ENCODE measurements around the gene DPP4. TPM values are rescaled to one million over a fixed set of nuclear protein-coding genes. Genes with fewer than 3 reads are reported as not detected.

Gene DPP4
- total RNA-seq, 1 donor from 2014 or later, result 1.7 TPM

DNA sequence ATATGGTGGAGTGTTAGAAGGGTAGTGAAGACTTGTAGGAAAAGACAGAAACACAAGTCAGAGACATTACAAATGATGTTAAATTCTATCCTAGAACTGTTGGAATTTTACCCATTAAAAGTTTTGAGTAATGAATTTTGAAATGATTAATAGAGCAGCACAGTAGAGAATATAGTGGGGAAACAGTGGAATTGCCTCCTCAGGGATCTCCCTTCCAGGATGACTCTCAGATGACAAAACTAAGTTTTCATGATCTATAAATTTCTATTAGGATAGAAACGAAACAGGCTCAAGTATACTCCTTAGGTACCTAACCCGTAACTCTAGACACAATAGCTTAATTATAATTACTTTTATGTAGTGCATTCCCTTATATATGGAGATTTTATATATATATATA is 86.7 kb downstream of the DPP4 start:
- Histone ChIP-seq H3K9me3 (no peaks in the 10 kb centered on the region), H3K27ac (no peak overlapping the region), H3K4me3 (no peak overlapping the region), H3K27me3 (no peaks in the 10 kb centered on the region), H3K4me1 (no peaks in the 10 kb centered on the region), H3K36me3 (no peaks in the 10 kb centered on the region)
- TF ChIP-seq, protein P1, sequence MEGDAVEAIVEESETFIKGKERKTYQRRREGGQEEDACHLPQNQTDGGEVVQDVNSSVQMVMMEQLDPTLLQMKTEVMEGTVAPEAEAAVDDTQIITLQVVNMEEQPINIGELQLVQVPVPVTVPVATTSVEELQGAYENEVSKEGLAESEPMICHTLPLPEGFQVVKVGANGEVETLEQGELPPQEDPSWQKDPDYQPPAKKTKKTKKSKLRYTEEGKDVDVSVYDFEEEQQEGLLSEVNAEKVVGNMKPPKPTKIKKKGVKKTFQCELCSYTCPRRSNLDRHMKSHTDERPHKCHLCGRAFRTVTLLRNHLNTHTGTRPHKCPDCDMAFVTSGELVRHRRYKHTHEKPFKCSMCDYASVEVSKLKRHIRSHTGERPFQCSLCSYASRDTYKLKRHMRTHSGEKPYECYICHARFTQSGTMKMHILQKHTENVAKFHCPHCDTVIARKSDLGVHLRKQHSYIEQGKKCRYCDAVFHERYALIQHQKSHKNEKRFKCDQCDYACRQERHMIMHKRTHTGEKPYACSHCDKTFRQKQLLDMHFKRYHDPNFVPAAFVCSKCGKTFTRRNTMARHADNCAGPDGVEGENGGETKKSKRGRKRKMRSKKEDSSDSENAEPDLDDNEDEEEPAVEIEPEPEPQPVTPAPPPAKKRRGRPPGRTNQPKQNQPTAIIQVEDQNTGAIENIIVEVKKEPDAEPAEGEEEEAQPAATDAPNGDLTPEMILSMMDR (IDR thresholded peaks at IDR 0.05), result no peak
- DNase-seq (ENCODE audit: low spot score in 2 of 2), result no peak
- intact Hi-C loops (cut with DNase I), result no loop called here

DNA sequence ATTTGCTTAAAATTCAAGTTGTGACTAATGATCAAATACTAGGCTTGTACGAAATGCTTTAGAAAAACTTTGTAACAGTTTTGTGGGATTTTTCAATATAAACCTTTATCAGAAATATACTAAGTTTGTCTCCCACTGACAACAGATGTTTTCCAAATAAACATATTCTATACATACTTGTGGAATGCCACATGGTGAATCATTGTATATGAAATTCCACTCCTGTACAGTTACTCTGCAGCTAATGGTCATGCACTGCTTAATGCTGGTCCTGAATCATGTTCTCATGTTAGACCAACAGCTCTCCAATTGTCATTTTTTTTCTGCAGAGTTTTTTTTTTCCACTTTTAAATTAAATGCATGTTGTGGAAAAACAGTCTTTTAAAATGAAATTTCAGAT is 90.1 kb downstream of the DPP4 start:
- no peaks in the 10 kb centered on the region for H3K27me3 ChIP-seq
- H3K4me1 ChIP-seq, result no peaks in the 10 kb centered on the region
- no peaks in the 10 kb centered on the region for H3K36me3 ChIP-seq
- no peak for DNase-seq (ENCODE audit: low spot score in 2 of 2)
- H3K27ac ChIP-seq, result no peak overlapping the region
- no peak overlapping the region for H3K4me3 ChIP-seq
- TF ChIP-seq, protein P1 (IDR thresholded peaks at IDR 0.05), result no peak
- intact Hi-C loops (cut with DNase I), result no loop called here
- H3K9me3 ChIP-seq, result no peaks in the 10 kb centered on the region

DNA sequence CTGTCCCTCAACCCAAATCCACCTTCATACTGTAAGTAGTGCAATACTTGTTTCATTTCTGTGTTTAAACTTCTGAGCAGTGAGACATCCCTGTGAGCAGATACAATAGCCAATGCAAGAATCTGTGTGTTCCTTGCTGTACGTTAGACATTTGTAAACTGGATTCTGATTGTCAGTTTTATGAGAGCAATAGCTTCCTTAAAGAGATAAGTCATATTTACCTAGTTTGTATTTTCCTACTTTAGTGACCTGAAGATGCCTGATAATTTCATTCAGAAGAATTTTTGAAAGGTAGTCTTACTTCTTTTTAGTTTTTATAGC is 90.7 kb downstream of the DPP4 start:
- Histone ChIP-seq H3K36me3 (no peaks in the 10 kb centered on the region), H3K27me3 (no peaks in the 10 kb centered on the region), H3K9me3 (no peaks in the 10 kb centered on the region), H3K4me3 (no peak overlapping the region), H3K27ac (no peak overlapping the region), H3K4me1 (no peaks in the 10 kb centered on the region)
- no peak for DNase-seq (ENCODE audit: low spot score in 2 of 2)
- intact Hi-C loops (cut with DNase I), result no loop called here
- TF ChIP-seq, protein P1 (IDR thresholded peaks at IDR 0.05), result no peak

DNA sequence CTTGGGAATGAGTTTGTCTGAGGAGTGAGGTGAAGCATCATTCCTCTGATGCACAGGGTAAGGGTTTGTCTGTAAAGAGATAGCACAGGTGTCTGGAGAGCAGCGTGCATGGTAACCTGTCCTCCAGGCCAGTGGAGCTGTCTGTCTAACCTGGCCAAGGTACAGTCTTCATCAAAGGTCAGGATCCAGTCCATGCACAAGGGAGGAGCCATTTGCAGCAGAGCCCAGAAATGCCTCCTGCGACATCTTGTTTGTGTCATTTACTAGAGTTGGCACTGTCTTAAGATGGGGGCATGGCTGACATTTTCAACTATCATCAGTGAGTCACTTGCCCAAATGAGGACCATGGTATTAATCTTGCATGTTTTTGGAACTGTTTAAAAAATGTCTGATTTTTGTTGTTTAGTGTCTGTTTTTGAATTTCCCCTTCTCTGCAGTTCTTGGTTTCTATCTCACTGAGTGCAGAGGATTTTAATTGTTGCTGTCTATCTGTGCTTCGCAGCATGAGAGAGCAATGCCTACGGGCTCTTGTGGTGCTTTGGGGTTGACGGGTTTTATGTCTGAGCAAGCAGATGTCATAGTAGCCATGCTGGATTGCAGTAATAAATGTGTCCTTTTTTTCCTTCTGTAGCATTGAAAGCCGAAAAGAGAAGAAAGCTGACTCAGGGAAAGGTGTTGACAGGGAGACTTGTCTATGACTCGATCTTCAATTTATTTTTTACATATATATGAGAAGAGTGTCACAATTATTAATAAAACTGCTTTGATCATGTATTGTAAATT is 91.3 kb downstream of the DPP4 start:
- no peak overlapping the region for H3K4me3 ChIP-seq
- no peak for DNase-seq (ENCODE audit: low spot score in 2 of 2)
- TF ChIP-seq, protein P1 (IDR thresholded peaks at IDR 0.05), result no peak
- H3K27ac ChIP-seq, result no peak overlapping the region
- H3K27me3 ChIP-seq, result no peaks in the 10 kb centered on the region
- no peaks in the 10 kb centered on the region for H3K36me3 ChIP-seq
- no peaks in the 10 kb centered on the region for H3K9me3 ChIP-seq
- H3K4me1 ChIP-seq, result no peaks in the 10 kb centered on the region
- intact Hi-C loops (cut with DNase I), result no loop called here

DNA sequence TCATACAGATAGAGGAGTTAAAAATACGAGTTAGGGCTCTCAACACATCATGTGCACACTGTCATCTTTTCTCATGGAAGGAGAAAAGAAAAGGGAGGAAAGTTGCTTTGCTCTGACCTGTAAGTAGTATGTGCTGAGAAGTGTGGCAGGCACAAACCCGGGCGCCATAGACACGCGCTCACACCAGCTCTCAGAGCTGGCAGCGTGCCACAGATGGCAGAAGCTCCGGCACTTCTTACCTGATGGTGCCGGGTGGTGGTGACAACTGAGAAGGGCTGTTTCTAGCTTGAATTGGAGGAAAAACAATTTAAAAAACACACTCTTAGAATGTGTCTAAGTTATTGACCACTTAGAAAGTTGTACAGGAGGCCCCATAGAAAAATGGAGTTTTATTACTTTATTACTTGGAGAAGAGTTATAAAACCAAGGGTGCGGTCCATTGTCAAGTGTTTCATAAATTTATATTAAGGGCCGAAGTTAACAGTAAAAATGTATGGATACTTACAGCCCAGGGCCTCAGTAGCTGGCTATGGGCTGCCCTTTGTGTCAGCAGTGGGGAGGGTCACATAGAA is 92.2 kb downstream of the DPP4 start:
- TF ChIP-seq, protein P1 (IDR thresholded peaks at IDR 0.05), result no peak
- H3K9me3 ChIP-seq, result no peaks in the 10 kb centered on the region
- DNase-seq (ENCODE audit: low spot score in 2 of 2), result no peak
- H3K27me3 ChIP-seq, result no peaks in the 10 kb centered on the region
- no peak overlapping the region for H3K27ac ChIP-seq
- H3K4me3 ChIP-seq, result no peak overlapping the region
- H3K4me1 ChIP-seq, result no peaks in the 10 kb centered on the region
- intact Hi-C loops (cut with DNase I), result no loop called here
- no peaks in the 10 kb centered on the region for H3K36me3 ChIP-seq
